H1 (cell line): ENCODE data around the gene MARCHF2. TPM values are rescaled to one million over a fixed set of nuclear protein-coding genes. Genes with fewer than 3 reads are reported as not detected.
A peak's percentile ranks its signal among the peaks of the same experiment; 100 is the strongest.

ENCODE experiments used
- CTCF ChIA-PET: fragments of 300-600 bp; sonication (Branson Sonifier 250); formaldehyde crosslinking; loops from one replicate; lab custom pipeline; 2021; ENCODE audit not compliant: partially characterized antibody; lab: Charles Lee
- POLR2A ChIA-PET: fragments of 300-600 bp; sonication (Branson Sonifier 250); formaldehyde crosslinking; loops from one replicate; lab custom pipeline; 2021; ENCODE audit warnings: inconsistent platforms; ENCODE audit not compliant: partially characterized antibody; lab: Charles Lee
- DNase-seq, 2 experiments: peaks; one replicate each; pipeline versions ENCODE4 v3.0.0 to v3.0.0-alpha.2; 2010 to 2022; ENCODE audit warnings: low spot score in 2 of 2, low read depth in 1 of 2, mixed read lengths in 1 of 2
- FAIRE-seq: peaks from 2 replicates; lab custom pipeline; 2011; peaks lifted over from hg19 to GRCh38; lab: Jason Lieb, UNC
- H2AFZ ChIP-seq: 2 replicates; pipeline ENCODE4 v1.8.1; 2012; ENCODE audit warnings: low read length, inconsistent platforms
- H2AK5ac ChIP-seq: 2 replicates; pipeline ENCODE4 v1.6.1; 2013; ENCODE audit warnings: low read depth, low read length
- H2BK120ac ChIP-seq: replicated peaks from 2 replicates; pipeline ENCODE3; 2013; ENCODE audit warnings: low read depth, low read length, inconsistent platforms
- H2BK12ac ChIP-seq: 2 replicates; pipeline ENCODE4 v1.6.1; 2013; ENCODE audit warnings: low read depth, low read length
- H2BK15ac ChIP-seq: 2 replicates; pipeline ENCODE4 v1.6.1; 2013; ENCODE audit warnings: low read length
- H2BK20ac ChIP-seq: 2 replicates; pipeline ENCODE4 v1.6.1; 2013; ENCODE audit warnings: low read length
- H2BK5ac ChIP-seq: 2 replicates; pipeline ENCODE4 v1.6.1; 2013; ENCODE audit warnings: low read depth, low read length
- H3K14ac ChIP-seq: 2 replicates; pipeline ENCODE4 v1.6.1; 2013; ENCODE audit warnings: inconsistent platforms; ENCODE audit not compliant: insufficient read length
- H3K18ac ChIP-seq: 2 replicates; pipeline ENCODE4 v1.6.1; 2013; ENCODE audit warnings: low read length; ENCODE audit errors: extremely low read depth
- H3K23ac ChIP-seq: 2 replicates; pipeline ENCODE4 v1.6.1; 2013; ENCODE audit warnings: inconsistent platforms; ENCODE audit not compliant: insufficient read length
- H3K23me2 ChIP-seq: 2 replicates; pipeline ENCODE4 v1.6.1; 2013; ENCODE audit warnings: low read depth, low read length
- H3K27ac ChIP-seq: 2 replicates; pipeline ENCODE4 v1.6.1; 2011; ENCODE audit warnings: low read depth, low read length, inconsistent platforms
- H3K27me3 ChIP-seq, 4 experiments: replicated peaks in 1 of 4; 1 replicate in 1 of 4; 2 replicates in 3 of 4; pipeline versions ENCODE4 v1.6.1 to v1.8.1; 2011 to 2013; ENCODE audit warnings: low read length in 3 of 4, mild to moderate bottlenecking in 3 of 4, inconsistent platforms in 2 of 4, mixed read lengths in 2 of 4, moderate library complexity in 1 of 4; ENCODE audit not compliant: control insufficient read depth in 3 of 4, insufficient read depth in 3 of 4; ENCODE audit errors: extremely low read depth in 1 of 4
- H3K36me3 ChIP-seq, 4 experiments: 2 replicates each; pipeline versions ENCODE4 v1.6.1 to v1.8.1; 2011 to 2013; ENCODE audit warnings: mild to moderate bottlenecking in 4 of 4, low read length in 3 of 4, moderate library complexity in 2 of 4, control low read depth in 1 of 4, inconsistent platforms in 1 of 4; ENCODE audit not compliant: insufficient read depth in 4 of 4, control insufficient read depth in 2 of 4
- H3K4ac ChIP-seq: replicated peaks from 2 replicates; pipeline ENCODE3; 2013; ENCODE audit warnings: low read length, low read depth, mixed read lengths, inconsistent platforms; ENCODE audit not compliant: insufficient read length
- H3K4me1 ChIP-seq, 4 experiments: replicated peaks in 1 of 4; 1 replicate in 1 of 4; 2 replicates in 3 of 4; pipeline versions ENCODE4 v1.6.1 to v1.8.1; 2011 to 2013; ENCODE audit warnings: low read length in 3 of 4, inconsistent platforms in 2 of 4, mixed read lengths in 1 of 4; ENCODE audit not compliant: insufficient read depth in 4 of 4, control insufficient read depth in 3 of 4
- H3K4me2 ChIP-seq, 2 experiments: 2 replicates each; pipeline versions ENCODE4 v1.6.1 to v1.8.1; 2011 to 2013; ENCODE audit warnings: low read depth in 2 of 2, low read length in 2 of 2, control low read depth in 1 of 2, inconsistent platforms in 1 of 2, mild to moderate bottlenecking in 1 of 2; ENCODE audit not compliant: insufficient read depth in 1 of 2
- H3K4me3 ChIP-seq, 4 experiments: fragments of 200-600, 300-600 bp in 1 of 4; sonication (generic), shearing (Covaris generic), sonication (Bioruptor Twin) in 1 of 4; 2 replicates each; pipeline versions ENCODE4 v1.5.1 to v1.8.1; 2011 to 2016; ENCODE audit warnings: low read length in 4 of 4, low read depth in 3 of 4, control low read depth in 2 of 4, inconsistent platforms in 2 of 4, mild to moderate bottlenecking in 2 of 4, mixed read lengths in 1 of 4, moderate library complexity in 1 of 4; ENCODE audit not compliant: insufficient read depth in 2 of 4; ENCODE audit errors: extremely low read depth in 1 of 4
- H3K56ac ChIP-seq: replicated peaks from 2 replicates; pipeline ENCODE3; 2013; ENCODE audit warnings: low read depth, mild to moderate bottlenecking, mixed read lengths, low read length, inconsistent platforms; ENCODE audit not compliant: insufficient read length
- H3K79me1 ChIP-seq: 2 replicates; pipeline ENCODE4 v1.6.1; 2013; ENCODE audit warnings: low read depth, low read length, control low read depth
- H3K79me2 ChIP-seq, 2 experiments: 2 replicates each; pipeline versions ENCODE4 v1.6.1 to v1.8.1; 2012 to 2013; ENCODE audit warnings: low read length in 2 of 2, mild to moderate bottlenecking in 2 of 2, inconsistent platforms in 1 of 2; ENCODE audit not compliant: insufficient read depth in 2 of 2, control insufficient read depth in 1 of 2
- H3K9ac ChIP-seq, 4 experiments: replicated peaks in 1 of 4; 1 replicate in 1 of 4; 2 replicates in 3 of 4; pipeline versions ENCODE4 v1.6.1 to v1.8.1; 2011 to 2013; ENCODE audit warnings: low read depth in 3 of 4, low read length in 3 of 4, control low read depth in 2 of 4, mild to moderate bottlenecking in 2 of 4, moderate library complexity in 2 of 4, inconsistent platforms in 1 of 4; ENCODE audit errors: extremely low read depth in 1 of 4
- H3K9me3 ChIP-seq, 2 experiments: 2 replicates each; pipeline versions ENCODE4 v1.6.1 to v1.8.1; 2012 to 2013; ENCODE audit warnings: mild to moderate bottlenecking in 2 of 2, moderate library complexity in 2 of 2, control low read depth in 1 of 2, inconsistent platforms in 1 of 2, low read depth in 1 of 2, low read length in 1 of 2, mixed read lengths in 1 of 2; ENCODE audit not compliant: insufficient read depth in 2 of 2
- H4K20me1 ChIP-seq, 2 experiments: replicated peaks in 1 of 2; 2 replicates each; pipeline versions ENCODE3 to v1.8.1; 2011 to 2013; ENCODE audit warnings: inconsistent platforms in 2 of 2, low read length in 2 of 2, mild to moderate bottlenecking in 1 of 2; ENCODE audit not compliant: insufficient read depth in 2 of 2, control insufficient read depth in 1 of 2
- H4K5ac ChIP-seq: 2 replicates; pipeline ENCODE4 v1.6.1; 2013; ENCODE audit warnings: low read length, low read depth, mixed read lengths, inconsistent platforms; ENCODE audit not compliant: insufficient read length
- H4K8ac ChIP-seq: 2 replicates; pipeline ENCODE4 v1.8.0; 2013; ENCODE audit warnings: mild to moderate bottlenecking, moderate library complexity, low read length, inconsistent platforms; ENCODE audit not compliant: insufficient read depth; ENCODE audit errors: extremely low read depth
- H4K91ac ChIP-seq: replicated peaks from 2 replicates; pipeline ENCODE3; 2013; ENCODE audit warnings: low read length, mixed read lengths, inconsistent platforms; ENCODE audit not compliant: insufficient read length
- CREB1 ChIP-seq: IDR thresholded peaks from 2 replicates; pipeline ENCODE4 v1.6.1; 2012; ENCODE audit warnings: inconsistent platforms
- EP300 ChIP-seq, 2 experiments: IDR thresholded peaks; 1 replicate in 1 of 2; 2 replicates in 1 of 2; pipeline ENCODE4 v1.6.1; 2011 to 2012; ENCODE audit warnings: low read depth in 2 of 2, low read length in 2 of 2, mild to moderate bottlenecking in 2 of 2, borderline replicate concordance in 1 of 2, inconsistent platforms in 1 of 2, moderate library complexity in 1 of 2
- EZH2 ChIP-seq: fragments of 200-600 bp; sonication (generic); IDR thresholded peaks from 2 replicates; pipeline ENCODE4 v1.7.1; 2012; ENCODE audit warnings: low read depth, mild to moderate bottlenecking, moderate library complexity, low read length, inconsistent platforms; ENCODE audit not compliant: severe bottlenecking
- MAX ChIP-seq: IDR thresholded peaks from 2 replicates; pipeline ENCODE4 v1.6.1; 2012; ENCODE audit warnings: inconsistent platforms
- POLR2A ChIP-seq, 2 experiments: IDR thresholded peaks; 1 replicate in 1 of 2; 2 replicates in 1 of 2; pipeline ENCODE4 v1.6.1; 2011; ENCODE audit warnings: low read depth in 2 of 2, low read length in 2 of 2, mild to moderate bottlenecking in 2 of 2; ENCODE audit errors: control extremely low read depth in 1 of 2
- SAP30 ChIP-seq: fragments of 300-600 bp; sonication (generic); IDR thresholded peaks from 2 replicates; pipeline ENCODE4 v1.7.1; 2012; ENCODE audit warnings: low read length, moderate library complexity, mild to moderate bottlenecking, inconsistent platforms; ENCODE audit not compliant: insufficient read depth, insufficient replicate concordance
- SP1 ChIP-seq: IDR thresholded peaks from 2 replicates; pipeline ENCODE4 v1.6.1; 2011; ENCODE audit warnings: low read depth, low read length
- SP4 ChIP-seq: IDR thresholded peaks from 2 replicates; pipeline ENCODE4 v1.6.1; 2012; ENCODE audit warnings: low read length, inconsistent platforms
- SUZ12 ChIP-seq: fragments of 200-600 bp; sonication (generic); IDR thresholded peaks from 2 replicates; pipeline ENCODE4 v1.6.1; 2012; ENCODE audit warnings: mild to moderate bottlenecking, inconsistent platforms, low read length, moderate library complexity, mixed read lengths
- TAF1 ChIP-seq: IDR thresholded peaks from 2 replicates; pipeline ENCODE4 v1.6.1; 2011; ENCODE audit warnings: mild to moderate bottlenecking, low read depth, low read length
- TAF7 ChIP-seq: optimal IDR thresholded peaks from 2 replicates; pipeline ENCODE3; 2011; ENCODE audit warnings: low read depth, mild to moderate bottlenecking, inconsistent platforms, low read length, moderate library complexity, borderline replicate concordance
- TBP ChIP-seq: IDR thresholded peaks from 2 replicates; pipeline ENCODE4 v1.6.1; 2011; ENCODE audit warnings: low read depth, low read length, improper control_type of control experiment
- WGBS, 2 experiments: shearing (Covaris generic) in 1 of 2; methylation state at CpG; one replicate each; pipeline versions ENCODE4 v1.1.6 to v1.1.7; 2013 to 2015; ENCODE audit warnings: low lambda C conversion rate in 2 of 2, mixed read lengths in 2 of 2, inconsistent platforms in 1 of 2, low coverage in 1 of 2, missing lambda C conversion rate in 1 of 2; ENCODE audit not compliant: insufficient replicate concordance in 2 of 2, insufficient coverage in 1 of 2, insufficient read length in 1 of 2; ENCODE audit errors: extremely low coverage in 1 of 2, missing lambda C conversion rate in 1 of 2; 5-methylcytosine and 5-hydroxymethylcytosine counted together
- polyA plus RNA-seq, 7 experiments: library from polyadenylated mRNA; depleted of rRNA in 3 of 7; stranded (reverse) in 5 of 7; unstranded in 2 of 7; fragments of >200 nt in 5 of 7; fragments of 200-250 nt in 2 of 7; gene quantifications; 1 replicate in 5 of 7; 2 replicates in 1 of 7; 4 replicates in 1 of 7; pipeline versions ENCODE4 v1.2.1 to v1.2.3, GENCODE V29; 2011 to 2013; ENCODE audit warnings: missing spikeins in 2 of 7, mixed read lengths in 2 of 7
- total RNA-seq: library from RNA; stranded (reverse); fragmentation: NEBNext Ultra II Directional; extraction: Animal tissue kit (Norgen Biotek cat#: 25700); gene quantifications from 2 replicates; pipeline ENCODE4 v1.2.1, GENCODE V29; 2021

The MARCHF2 gene
- total and polyA plus RNA-seq, 2 of the 8 experiments (the other 6 are each of a cell fraction or from before 2014, with no cell fraction given) = 18.5 to 46.2 TPM

GRCh38 chr19:8390617-8390981 lies 22.5 kb upstream of the MARCHF2 start:
- no peak for FAIRE-seq

More at GRCh38 chr19:8390617-8390981, 22.5 kb upstream of the MARCHF2 start:
- Histone ChIP-seq H3K4me1 (peaks cover 0 to 10% (median 4%) of the 10 kb centered on the region in 4 experiments; a peak in 6 of 7 replicates), H2AK5ac (no peak overlapping the region), H2BK12ac (no peak overlapping the region), H2BK15ac (no peak overlapping the region), H3K18ac (peak overlapping the region; percentile 83), H4K91ac (peak overlapping the region; percentile 85), H3K4me3 (peak overlapping the region; percentile 79 to 99 (median 85)), H3K9me3 (peaks cover 0 to 5% of the 10 kb centered on the region in 2 experiments; a peak in 1 of 4 replicates), H2BK20ac (no peak overlapping the region), H3K4me2 (peak overlapping the region; percentile 63 to 81; a peak in 3 of 4 replicates), H2BK5ac (peak overlapping the region; percentile 85), H3K36me3 (no peaks in the 10 kb centered on the region), H4K20me1 (peaks cover 6 to 8% of the 10 kb centered on the region in 2 experiments), H3K27ac (peak overlapping the region; percentile 100), H3K27me3 (no peaks in the 10 kb centered on the region), H2BK120ac (no peak overlapping the region), H3K79me1 (peaks cover 19% of the 10 kb centered on the region), H3K23me2 (no peaks in the 10 kb centered on the region), H3K4ac (peak overlapping the region; percentile 98), H2AFZ (no peak overlapping the region), H3K56ac (peak overlapping the region; percentile 90), H4K8ac (peak overlapping the region; percentile 100; the same call in 1 of the 2 replicates), H4K5ac (peak overlapping the region; percentile 93), H3K23ac (no peak overlapping the region), H3K9ac (peak overlapping the region; percentile 87 to 100 (median 100)), H3K14ac (no peak overlapping the region), H3K79me2 (peaks cover 7 to 48% of the 10 kb centered on the region in 2 experiments)
- ChIA-PET CTCF (interaction anchor here (0.7 kb wide), 1 partner anchor 36 kb away, joined by 3 read pairs; no protein-coding TSS in a partner anchor), POLR2A (interaction anchor here (0.5 to 5.6 kb wide), 27 partner anchors 8 to 362 kb away, joined by 3 to 71 read pairs (median 5); partner anchors contain the start of genes ANGPTL4, HNRNPM, KANK3 and MARCHF2)
- TF ChIP-seq POLR2A (IDR thresholded peaks at IDR 0.05; ENCODE audit: control extremely low read depth in 1 of 2, low read depth in 2 of 2, low read length in 2 of 2) = peak; percentile 13 to 62; a peak in 2 of 3 replicates
- no peak for TF ChIP-seq SAP30
- TF ChIP-seq EP300 (IDR thresholded peaks at IDR 0.05; ENCODE audit: borderline replicate concordance in 1 of 2, low read depth in 2 of 2, low read length in 2 of 2) = no peak
- TF ChIP-seq SUZ12 = no peak
- no peak for TF ChIP-seq TAF1
- peak; percentile 23 for TF ChIP-seq TAF7
- TF ChIP-seq TBP = 0 out of 2 replicates have a peak, but pooled peaks have one; percentile 4
- TF ChIP-seq SP1 = peak; percentile 71; the same call in 1 of the 2 replicates
- peak; percentile 41; the same call in 1 of the 2 replicates for TF ChIP-seq CREB1
- no peak for TF ChIP-seq EZH2
- TF ChIP-seq SP4 = no peak; the same call in 1 of the 2 replicates
- TF ChIP-seq MAX = no peak
- DNase-seq = peak; percentile 91 to 100
- 0% methylated on average over 11 of the region's 28 CpGs; no CpG with 5 or more reads in 1 of the 2 experiments for WGBS, 2 experiments
